RWPE1 (cell line): ENCODE measurements around the gene AFF1.
"Not testable (repeated sequence)": the region's sequence is repeated elsewhere in the genome, so short reads cannot be mapped to it uniquely, and the experiment has no call there.

Experiments
- CTCF ChIA-PET: fragments of 350-600 bp; sonication (Branson Sonifier 250); formaldehyde crosslinking; extraction: SDS; loops from one replicate; lab custom pipeline; 2021; lab: Yijun Ruan, JAX
- POLR2A ChIA-PET: fragments of 400-600 bp; formaldehyde crosslinking; extraction: SDS; loops from one replicate; lab custom pipeline; 2020; ENCODE audit warnings: antibody characterized with exemption; ENCODE audit not compliant: low non-redundant PET; lab: Yijun Ruan, JAX
- DNase-seq: peaks from one replicate; pipeline ENCODE4 v3.0.0; 2012; ENCODE audit warnings: low spot score
- H3K27ac ChIP-seq: fragments of 450-650 bp; 2 replicates; pipeline ENCODE4 v1.5.1; 2017
- CTCF ChIP-seq: fragments of 450-650 bp; conservative IDR thresholded peaks from 2 replicates; pipeline ENCODE4 v1.5.1; 2017; ENCODE audit warnings: low read depth, mild to moderate bottlenecking

The AFF1 gene

GRCh38 chr4:87077914-87078585 lies 143.2 kb downstream of the AFF1 start:
- ChIA-PET CTCF (no interaction called here), POLR2A (no interaction called here)
- DNase-seq, result no peak
- no peak for TF ChIP-seq CTCF
- no peak overlapping the region for H3K27ac ChIP-seq

- no peak overlapping the region for H3K27ac ChIP-seq
- no peak for DNase-seq
- POLR2A ChIA-PET, result no interaction called here
- CTCF ChIA-PET, result interaction anchor here (0.5 kb wide), 1 partner anchor 145 kb away, joined by 4 read pairs; the partner anchor contains the start of gene AFF1
- TF ChIP-seq CTCF, result no peak
Observed at GRCh38 chr4:87078987-87079486, 144.2 kb downstream of the AFF1 start.

- no peak for DNase-seq
- H3K27ac ChIP-seq, result no peak overlapping the region
- POLR2A ChIA-PET, result no interaction called here
- TF ChIP-seq CTCF, result no peak
- CTCF ChIA-PET, result interaction anchor here (0.6 kb wide), 1 partner anchor 36 kb away, joined by 3 read pairs; no protein-coding TSS in a partner anchor
Observed at GRCh38 chr4:87079967-87080366, 145.2 kb downstream of the AFF1 start.

- no peak for DNase-seq
- no peak overlapping the region for H3K27ac ChIP-seq
- TF ChIP-seq CTCF, result no peak
- POLR2A ChIA-PET, result no interaction called here
- CTCF ChIA-PET, result interaction anchor here (0.6 kb wide), 1 partner anchor 37 kb away, joined by 3 read pairs; no protein-coding TSS in a partner anchor
Observed at GRCh38 chr4:87080462-87080861, 145.7 kb downstream of the AFF1 start.

GRCh38 chr4:87081826-87082225 lies 147.0 kb downstream of the AFF1 start:
- POLR2A ChIA-PET, result no interaction called here
- TF ChIP-seq CTCF, result no peak
- DNase-seq, result no peak
- CTCF ChIA-PET, result no interaction called here
- no peak overlapping the region for H3K27ac ChIP-seq

- POLR2A ChIA-PET, result interaction anchor here (0.8 kb wide), 1 partner anchor 150 kb away, joined by 5 read pairs; no protein-coding TSS in a partner anchor
- not testable (repeated sequence) for DNase-seq, H3K27ac ChIP-seq
- CTCF ChIA-PET, result interaction anchor here (0.7 kb wide), 1 partner anchor 230 kb away, joined by 4 read pairs; no protein-coding TSS in a partner anchor
Observed at GRCh38 chr4:87085732-87086131, 150.9 kb downstream of the AFF1 start.
